B cell (primary cell): ENCODE measurements around the gene C3orf70. TPM values are rescaled to one million over a fixed set of nuclear protein-coding genes. Genes with fewer than 3 reads are reported as not detected.

Experiments
- ATAC-seq: fragments of 200-7000 bp; cut with Tn5 transposase; one replicate; pipeline ENCODE4 v1.10.0; 2021; ENCODE audit warnings: low read depth, mild to moderate bottlenecking, moderate number of reproducible peaks, moderate library complexity
- CTCF ChIA-PET: fragments of 350-600 bp; sonication (Branson Sonifier 250); formaldehyde crosslinking; loops from one replicate; lab custom pipeline; 2021; ENCODE audit warnings: antibody characterized with exemption, inconsistent platforms; lab: Charles Lee
- POLR2A ChIA-PET: fragments of 350-600 bp; sonication (Branson Sonifier 250); formaldehyde crosslinking; loops from one replicate; lab custom pipeline; 2021; ENCODE audit warnings: antibody characterized with exemption; lab: Charles Lee
- DNase-seq: peaks from one replicate; pipeline ENCODE4 v3.0.0; 2013
- H2AFZ ChIP-seq: 2 replicates; pipeline ENCODE4 v1.6.1; 2012; ENCODE audit warnings: mild to moderate bottlenecking, low read depth, low read length; ENCODE audit not compliant: insufficient read depth, poor library complexity, severe bottlenecking
- H3K27ac ChIP-seq, 2 donors: 1 replicate in 1 of 2; 2 replicates in 1 of 2; pipeline ENCODE4 v1.5.1; 2012 to 2013; ENCODE audit warnings: low read length in 2 of 2, mild to moderate bottlenecking in 2 of 2, moderate library complexity in 1 of 2
- H3K27me3 ChIP-seq, 4 experiments: fragments of 200-600 bp in 1 of 4; sonication (generic) in 1 of 4; replicated peaks in 1 of 4; 1 replicate in 2 of 4; 2 replicates in 2 of 4; pipeline versions ENCODE4 v1.6.1 to v1.7.0; 2013 to 2016; ENCODE audit warnings: low read length in 3 of 4, mild to moderate bottlenecking in 2 of 4, mixed read lengths in 1 of 4, moderate library complexity in 1 of 4; ENCODE audit not compliant: insufficient read depth in 4 of 4, control insufficient read depth in 3 of 4; ENCODE audit errors: control extremely low read depth in 1 of 4
- H3K36me3 ChIP-seq, 2 experiments: replicated peaks in 1 of 2; 1 replicate in 1 of 2; 2 replicates in 1 of 2; pipeline versions ENCODE4 v1.6.1 to v1.7.1; 2013; ENCODE audit warnings: low read length in 1 of 2; ENCODE audit not compliant: insufficient read depth in 2 of 2, control insufficient read depth in 1 of 2; ENCODE audit errors: control extremely low read depth in 1 of 2, extremely low read depth in 1 of 2
- H3K4me1 ChIP-seq, 2 donors: fragments of 200-600 bp in 1 of 2; sonication (generic) in 1 of 2; 1 replicate in 1 of 2; 2 replicates in 1 of 2; pipeline versions ENCODE4 v1.5.1 to v1.6.1; 2013 to 2017; ENCODE audit warnings: low read length in 2 of 2; ENCODE audit not compliant: control insufficient read depth in 2 of 2, insufficient read depth in 2 of 2
- H3K4me2 ChIP-seq: replicated peaks from 2 replicates; pipeline ENCODE3; 2012; ENCODE audit warnings: mild to moderate bottlenecking, low read depth, low read length; ENCODE audit not compliant: poor library complexity, severe bottlenecking
- H3K4me3 ChIP-seq, 5 experiments: fragments of 200-600 bp in 1 of 5; sonication (generic) in 1 of 5; 1 replicate in 3 of 5; 2 replicates in 2 of 5; pipeline versions ENCODE4 v1.5.1 to v1.7.0; 2011 to 2016; ENCODE audit warnings: low read length in 4 of 5, mild to moderate bottlenecking in 4 of 5, low read depth in 2 of 5, control low read depth in 1 of 5, moderate library complexity in 1 of 5; ENCODE audit not compliant: insufficient read depth in 1 of 5; ENCODE audit errors: control extremely low read depth in 1 of 5, extremely low read depth in 1 of 5
- H3K79me2 ChIP-seq: fragments of 200-600 bp; sonication (generic); one replicate; pipeline ENCODE4 v1.6.0; 2016; ENCODE audit warnings: low read length; ENCODE audit not compliant: control insufficient read depth, insufficient read depth
- H3K9ac ChIP-seq: fragments of 200-600 bp; sonication (generic); 2 replicates; pipeline ENCODE4 v1.6.1; 2017; ENCODE audit warnings: mild to moderate bottlenecking, low read length, moderate library complexity
- H3K9me3 ChIP-seq, 3 donors: one replicate each; pipeline versions ENCODE4 v1.6.1 to v1.7.1; 2013; ENCODE audit warnings: low read length in 2 of 3; ENCODE audit not compliant: control insufficient read depth in 2 of 3, insufficient read depth in 1 of 3; ENCODE audit errors: control extremely low read depth in 1 of 3
- H4K20me1 ChIP-seq: 2 replicates; pipeline ENCODE4 v1.6.0; 2012; ENCODE audit warnings: mild to moderate bottlenecking, low read length; ENCODE audit not compliant: insufficient read depth, control insufficient read depth, poor library complexity, severe bottlenecking
- H3K27ac Mint-ChIP-seq: one replicate; pipeline ENCODE4 v1.8.0; 2021; ENCODE audit warnings: mixed read lengths
- H3K27me3 Mint-ChIP-seq: one replicate; pipeline ENCODE4 v1.8.0; 2021; ENCODE audit warnings: mixed read lengths
- H3K4me1 Mint-ChIP-seq: one replicate; pipeline ENCODE4 v1.8.0; 2021; ENCODE audit warnings: mixed read lengths
- H3K4me3 Mint-ChIP-seq: one replicate; pipeline ENCODE4 v1.8.0; 2021; ENCODE audit warnings: mixed read lengths
- H3K9me3 Mint-ChIP-seq: one replicate; pipeline ENCODE4 v1.8.0; 2022; ENCODE audit warnings: mixed read lengths; ENCODE audit not compliant: insufficient read depth
- CTCF ChIP-seq: fragments of 200-600 bp; IDR thresholded peaks from one replicate; pipeline ENCODE4 v1.8.0; 2022; ENCODE audit warnings: antibody characterized with exemption, mild to moderate bottlenecking
- EZH2 ChIP-seq: IDR thresholded peaks from 2 replicates; pipeline ENCODE4 v1.6.1; 2012; ENCODE audit warnings: borderline replicate concordance, low read depth, mild to moderate bottlenecking, moderate library complexity, low read length; ENCODE audit not compliant: insufficient read depth, poor library complexity, severe bottlenecking
- WGBS: methylation state at CpG from one replicate; pipeline ENCODE4 v1.1.5; 2013; ENCODE audit warnings: missing lambda C conversion rate; ENCODE audit not compliant: insufficient coverage; 5-methylcytosine and 5-hydroxymethylcytosine counted together
- intact Hi-C: fragments of 100-400 bp; cut with micrococcal nuclease; formaldehyde crosslinking; loops from one replicate; pipeline ENCODE4 v1.10.0; 2022
- polyA plus RNA-seq: library from polyadenylated mRNA; depleted of rRNA; stranded (reverse); fragments of >200 nt; gene quantifications from 2 replicates; pipeline ENCODE4 v1.2.3, GENCODE V29; 2012
- total RNA-seq, 2 donors: library from RNA; stranded (reverse); fragments of 120-200 nt in 1 of 2; gene quantifications; 1 replicate in 1 of 2; 2 replicates in 1 of 2; pipeline versions ENCODE4 v1.2.3 to v1.2.4, GENCODE V29; 2013 to 2022

The C3orf70 gene
- total and polyA plus RNA-seq, 2 donors (not counting 1 experiment from before 2014, with no cell fraction given) = not detected

DNA sequence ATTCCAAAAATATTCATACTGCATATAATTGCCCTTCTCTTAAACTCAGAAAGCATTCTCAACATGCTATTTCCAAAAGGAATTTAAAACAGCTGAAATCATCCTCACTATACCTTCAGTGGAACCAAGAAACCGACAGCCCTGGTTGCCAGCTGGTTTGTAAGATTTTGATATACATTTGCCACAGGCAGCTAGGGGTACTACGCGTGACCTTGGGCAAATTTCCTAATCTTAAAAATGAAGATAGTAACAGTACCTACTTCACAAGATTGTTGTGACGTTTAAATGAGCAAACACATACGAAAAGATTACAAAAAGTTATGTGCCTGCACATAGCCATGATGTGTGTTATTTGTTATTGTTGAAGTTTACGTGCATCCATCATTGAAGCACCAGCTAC, 7.3 kb downstream of the C3orf70 start:
- H3K27me3 Mint-ChIP-seq = peaks cover 8% of the 10 kb centered on the region

DNA sequence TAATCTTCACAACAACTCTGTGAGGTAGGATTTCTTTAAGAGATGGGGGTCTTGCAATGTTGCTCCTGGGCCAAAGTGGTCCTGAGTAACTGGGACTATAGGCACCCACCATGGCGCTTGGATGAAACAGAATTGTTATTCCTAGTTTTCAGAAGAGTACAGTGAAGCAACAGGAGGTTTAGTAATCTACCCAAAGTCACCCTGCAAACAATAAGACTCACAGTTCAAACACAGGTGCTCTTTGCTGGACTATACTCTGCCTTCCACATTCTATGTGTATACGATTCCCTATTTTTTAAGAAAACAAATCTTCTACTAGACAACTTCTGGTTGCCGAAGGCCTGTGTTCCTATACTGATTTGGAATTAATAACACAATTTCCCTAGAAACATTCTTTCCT, 8.1 kb downstream of the C3orf70 start:
- Histone ChIP-seq H3K79me2 (no peaks in the 10 kb centered on the region), H3K36me3 (no peaks in the 10 kb centered on the region), H3K4me2 (no peak overlapping the region), H3K9me3 (no peaks in the 10 kb centered on the region), H3K27me3 (peaks cover 0 to 18% (median 17%) of the 10 kb centered on the region in 4 experiments), H4K20me1 (no peaks in the 10 kb centered on the region), H3K27ac (no peak overlapping the region), H3K9ac (no peak overlapping the region), H3K4me1 (no peaks in the 10 kb centered on the region), H3K4me3 (no peak overlapping the region), H2AFZ (no peak overlapping the region)
- intact Hi-C loops = no loop called here
- DNase-seq (no peak), ATAC-seq (no peak)
- H3K4me3 Mint-ChIP-seq = no peak overlapping the region
- peaks cover 4% of the 10 kb centered on the region for H3K27me3 Mint-ChIP-seq
- ChIA-PET POLR2A (no interaction called here), CTCF (no interaction called here)
- WGBS = no CpG with 5 or more reads among the region's 3 CpGs
- no peaks in the 10 kb centered on the region for H3K4me1 Mint-ChIP-seq
- no peak overlapping the region for H3K27ac Mint-ChIP-seq
- no peaks in the 10 kb centered on the region for H3K9me3 Mint-ChIP-seq
- TF ChIP-seq EZH2 = no peak
- TF ChIP-seq CTCF = no peak

More for the DNA sequence above, 7.3 kb downstream of the C3orf70 start:
- H4K20me1 ChIP-seq = no peaks in the 10 kb centered on the region
- Mint-ChIP-seq H3K4me3 (no peak overlapping the region), H3K9me3 (no peaks in the 10 kb centered on the region), H3K27ac (no peak overlapping the region), H3K4me1 (no peaks in the 10 kb centered on the region)
- no peak overlapping the region for H3K4me3 ChIP-seq
- intact Hi-C loops = no loop called here
- no peak overlapping the region for H2AFZ ChIP-seq
- H3K36me3 ChIP-seq = no peaks in the 10 kb centered on the region
- ATAC-seq (no peak), DNase-seq (no peak)
- H3K9me3 ChIP-seq = no peaks in the 10 kb centered on the region
- no peaks in the 10 kb centered on the region for H3K79me2 ChIP-seq
- CTCF ChIA-PET = no interaction called here
- H3K4me1 ChIP-seq = no peaks in the 10 kb centered on the region
- H3K27ac ChIP-seq = no peak overlapping the region
- POLR2A ChIA-PET = no interaction called here
- WGBS = no CpG with 5 or more reads among the region's 6 CpGs
- H3K4me2 ChIP-seq = no peak overlapping the region
- no peak for TF ChIP-seq CTCF
- no peak for TF ChIP-seq EZH2
- H3K27me3 ChIP-seq = peaks cover 0 to 25% (median 18%) of the 10 kb centered on the region in 4 experiments
- no peak overlapping the region for H3K9ac ChIP-seq
